ENCODE measurements around the gene FAM53B.

The FAM53B gene

GRCh38 chr10:124570646-124571045, 173.5 kb downstream of the FAM53B start:
- DNase-seq, result no peak

- no peak for DNase-seq
Measured at GRCh38 chr10:124569623-124570470, 174.3 kb downstream of the FAM53B start.

All from stimulated activated CD4-positive, alpha-beta T cell treated with anti-CD3 and anti-CD28 coated beads, Interleukin-2, amount 100 ng/mL, for 24 hours (primary cell).